Activated CD4-positive, alpha-beta T cell treated with anti-CD3 and anti-CD28 coated beads, Interleukin-2, amount 50 U/mL, for 16 hours (primary cell): Measurements from ENCODE around the gene PMEPA1.

Experiments used
- DNase-seq: peaks from one replicate; pipeline ENCODE4 v3.0.0-alpha.2; 2020

Gene PMEPA1

GRCh38 chr20:57709823-57710799, at the start of gene PMEPA1:
TSS of gene PMEPA1 (minus strand) at chr20:57710015. CDS start at chr20:57709582, 433 bp downstream.
- peak; percentile 67 for DNase-seq

GRCh38 chr20:57757767-57758166, 48.0 kb upstream of the PMEPA1 start:
- no peak for DNase-seq

- no peak for DNase-seq
Measured at GRCh38 chr20:57756921-57757320, 47.1 kb upstream of the PMEPA1 start.

- no peak for DNase-seq
Measured at GRCh38 chr20:57756213-57756612, 46.4 kb upstream of the PMEPA1 start.

GRCh38 chr20:57755609-57756008, 45.8 kb upstream of the PMEPA1 start:
- DNase-seq, result no peak

- DNase-seq, result no peak
Measured at GRCh38 chr20:57754190-57754589, 44.4 kb upstream of the PMEPA1 start.

- DNase-seq, result no peak
Measured at GRCh38 chr20:57753332-57754164, 43.7 kb upstream of the PMEPA1 start.

- DNase-seq, result no peak
Measured at GRCh38 chr20:57751411-57751810, 41.6 kb upstream of the PMEPA1 start.

GRCh38 chr20:57749869-57750268, 40.1 kb upstream of the PMEPA1 start:
- DNase-seq, result no peak

- no peak for DNase-seq
Measured at GRCh38 chr20:57749131-57749690, 39.4 kb upstream of the PMEPA1 start.

GRCh38 chr20:57748601-57749130, 38.9 kb upstream of the PMEPA1 start:
- peak; percentile 40 for DNase-seq

- DNase-seq, result no peak
Measured at GRCh38 chr20:57747861-57748481, 38.2 kb upstream of the PMEPA1 start.

- DNase-seq, result no peak
Measured at GRCh38 chr20:57746832-57747404, 37.1 kb upstream of the PMEPA1 start.

GRCh38 chr20:57746201-57746600, 36.4 kb upstream of the PMEPA1 start:
- DNase-seq, result no peak

- DNase-seq, result no peak
Measured at GRCh38 chr20:57744206-57744605, 34.4 kb upstream of the PMEPA1 start.

- no peak for DNase-seq
Measured at GRCh38 chr20:57743450-57744095, 33.8 kb upstream of the PMEPA1 start.

- no peak for DNase-seq
Measured at GRCh38 chr20:57742507-57743181, 32.8 kb upstream of the PMEPA1 start.

- no peak for DNase-seq
Measured at GRCh38 chr20:57738484-57738883, 28.7 kb upstream of the PMEPA1 start.

- no peak for DNase-seq
Measured at GRCh38 chr20:57738053-57738452, 28.2 kb upstream of the PMEPA1 start.

- DNase-seq, result no peak
Measured at GRCh38 chr20:57737349-57737748, 27.5 kb upstream of the PMEPA1 start.

GRCh38 chr20:57736738-57737347, 27.0 kb upstream of the PMEPA1 start:
- no peak for DNase-seq
